Activated naive CD4-positive, alpha-beta T cell treated with Interleukin-2 at 50 U/mL for 16 hours (primary cell): ENCODE measurements around the gene KRTAP2-1.
"Not testable (repeated sequence)": the region's sequence is repeated elsewhere in the genome, so short reads cannot be mapped to it uniquely, and the experiment has no call there.

ENCODE experiments used
- DNase-seq: peaks from one replicate; pipeline ENCODE4 v3.0.0-alpha.2; 2020

The KRTAP2-1 gene, protein sequence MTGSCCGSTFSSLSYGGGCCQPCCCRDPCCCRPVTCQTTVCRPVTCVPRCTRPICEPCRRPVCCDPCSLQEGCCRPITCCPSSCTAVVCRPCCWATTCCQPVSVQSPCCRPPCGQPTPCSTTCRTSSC

DNA sequence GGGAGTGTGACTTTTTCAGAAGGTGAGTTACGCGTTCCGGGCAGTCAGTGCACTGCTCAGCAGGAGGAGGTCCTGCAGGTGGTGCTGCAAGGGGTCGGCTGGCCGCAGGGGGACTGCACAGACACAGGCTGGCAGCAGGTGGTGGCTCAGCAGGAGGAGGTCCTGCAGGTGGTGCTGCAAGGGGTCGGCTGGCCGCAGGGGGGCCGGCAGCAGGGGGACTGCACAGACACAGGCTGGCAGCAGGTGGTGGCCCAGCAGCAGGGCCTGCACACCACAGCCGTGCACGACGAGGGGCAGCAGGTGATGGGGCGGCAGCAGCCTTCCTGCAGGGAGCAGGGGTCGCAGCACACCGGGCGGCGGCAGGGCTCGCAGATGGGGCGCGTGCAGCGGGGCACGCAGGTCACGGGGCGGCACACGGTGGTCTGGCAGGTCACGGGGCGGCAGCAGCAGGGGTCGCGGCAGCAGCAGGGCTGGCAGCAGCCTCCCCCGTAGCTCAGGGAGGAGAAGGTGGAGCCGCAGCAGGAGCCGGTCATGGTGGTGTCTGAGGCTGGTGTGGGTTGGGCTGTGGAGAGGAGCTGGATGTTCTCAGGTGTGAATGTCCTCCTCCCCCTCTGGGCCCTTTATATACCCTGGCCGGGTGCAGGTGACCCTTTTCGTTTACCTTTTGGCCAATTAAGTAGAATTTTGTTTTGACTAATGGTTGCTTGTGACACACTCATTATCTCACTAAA, at the start of gene KRTAP2-1:
KRTAP2-1 (minus strand) TSS at position 582 of the 731 bp plus-strand sequence; CDS start at position 533, 49 bp downstream.
- not testable (repeated sequence) for DNase-seq

DNA sequence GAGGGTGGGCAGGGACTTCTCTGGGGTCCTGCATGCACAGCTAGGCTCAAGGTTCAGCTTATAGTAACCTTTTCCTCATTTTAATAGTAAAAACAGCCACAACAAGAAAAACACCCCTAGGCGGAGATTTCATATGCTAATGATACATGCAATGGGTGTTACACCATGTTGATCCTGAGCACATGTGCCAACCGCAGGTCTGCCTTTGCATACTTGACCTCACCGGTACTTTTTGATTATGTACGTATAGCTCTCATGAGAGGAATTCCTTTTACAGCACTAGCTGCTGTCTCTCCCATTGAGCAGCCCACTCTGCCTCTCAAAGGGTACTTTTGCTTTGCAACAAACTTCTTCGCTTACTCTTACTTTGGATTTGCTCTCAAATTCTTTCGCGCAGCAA, 48.9 kb upstream of the KRTAP2-1 start:
- no peak for DNase-seq

DNA sequence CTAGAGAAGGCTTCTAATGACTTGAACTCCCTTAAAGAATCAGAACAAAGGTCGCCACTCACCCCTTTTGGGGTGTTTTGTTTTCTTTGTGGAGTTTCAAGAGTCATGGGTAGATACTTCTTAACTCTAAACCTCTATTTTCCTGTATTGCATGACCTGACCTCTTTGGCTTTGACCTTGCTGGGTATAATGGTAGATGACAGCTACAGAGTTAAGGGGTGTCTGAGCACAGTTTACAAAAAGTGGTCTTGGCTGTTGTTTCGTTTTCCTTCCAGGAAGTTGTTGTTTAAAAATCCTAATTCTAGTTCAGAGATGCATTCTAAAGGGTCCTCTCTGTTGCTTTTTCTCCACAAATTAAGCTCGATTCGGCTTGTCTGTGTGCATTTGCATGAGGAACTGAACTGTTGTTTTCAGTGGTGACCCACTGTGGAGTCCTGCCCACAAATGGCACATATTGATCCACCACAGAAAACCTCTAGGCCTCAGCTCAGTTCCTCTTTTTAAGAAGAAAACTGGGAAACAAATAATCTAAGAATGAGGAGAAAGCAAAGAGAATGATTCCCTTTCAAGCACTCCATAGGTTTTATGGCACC, 41.7 kb upstream of the KRTAP2-1 start:
- not testable (repeated sequence) for DNase-seq

DNA sequence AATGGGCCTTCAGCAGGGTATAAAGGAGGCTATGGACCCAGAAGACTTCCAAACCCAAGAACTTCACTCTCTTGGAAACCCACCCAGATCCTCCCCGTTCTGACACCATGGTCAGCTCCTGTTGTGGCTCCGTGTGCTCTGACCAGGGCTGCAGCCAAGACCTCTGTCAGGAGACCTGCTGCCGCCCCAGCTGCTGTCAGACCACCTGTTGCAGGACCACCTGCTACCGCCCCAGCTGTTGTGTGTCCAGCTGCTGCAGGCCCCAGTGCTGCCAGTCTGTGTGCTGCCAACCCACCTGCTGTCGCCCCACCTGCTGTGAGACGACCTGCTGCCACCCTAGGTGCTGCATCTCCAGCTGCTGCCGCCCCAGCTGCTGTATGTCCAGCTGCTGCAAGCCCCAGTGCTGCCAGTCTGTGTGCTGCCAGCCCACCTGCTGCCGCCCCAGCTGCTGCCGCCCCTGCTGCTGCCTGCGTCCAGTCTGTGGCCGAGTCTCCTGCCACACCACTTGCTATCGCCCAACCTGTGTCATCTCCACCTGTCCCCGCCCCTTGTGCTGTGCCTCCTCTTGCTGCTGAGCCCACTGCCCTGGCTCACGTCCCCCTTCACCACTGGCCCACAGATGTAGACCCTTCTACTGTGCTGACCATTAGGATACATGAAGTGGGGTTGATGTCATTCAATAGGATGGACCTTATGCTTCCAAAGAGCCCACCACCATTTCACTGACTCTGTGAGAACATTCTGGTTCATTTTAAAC, 37.2 kb upstream of the KRTAP2-1 start, which contains the start of gene KRTAP4-7:
KRTAP4-7 (plus strand) TSS at position 51 of the 757 bp plus-strand sequence; CDS start at position 108, 57 bp downstream.
- DNase-seq, result not testable (repeated sequence)

DNA sequence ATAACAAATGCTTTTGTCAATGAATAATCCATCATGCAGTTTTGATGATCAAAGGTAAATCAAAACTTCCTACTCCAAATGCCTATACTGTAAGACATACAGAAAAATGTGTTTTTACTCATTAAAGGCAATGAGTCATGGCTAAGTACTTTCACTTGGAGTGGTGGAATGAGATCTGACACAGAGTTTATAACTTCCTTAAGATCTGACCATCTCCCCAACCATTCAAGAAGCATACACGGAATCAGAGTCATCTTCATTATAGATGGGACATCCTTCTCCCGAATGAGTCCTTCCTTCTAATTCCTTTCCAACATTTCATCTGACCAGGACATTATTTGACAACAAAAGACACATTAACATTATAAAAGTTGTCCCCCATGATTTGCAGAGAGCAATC, 36.3 kb upstream of the KRTAP2-1 start:
- not testable (repeated sequence) for DNase-seq

DNA sequence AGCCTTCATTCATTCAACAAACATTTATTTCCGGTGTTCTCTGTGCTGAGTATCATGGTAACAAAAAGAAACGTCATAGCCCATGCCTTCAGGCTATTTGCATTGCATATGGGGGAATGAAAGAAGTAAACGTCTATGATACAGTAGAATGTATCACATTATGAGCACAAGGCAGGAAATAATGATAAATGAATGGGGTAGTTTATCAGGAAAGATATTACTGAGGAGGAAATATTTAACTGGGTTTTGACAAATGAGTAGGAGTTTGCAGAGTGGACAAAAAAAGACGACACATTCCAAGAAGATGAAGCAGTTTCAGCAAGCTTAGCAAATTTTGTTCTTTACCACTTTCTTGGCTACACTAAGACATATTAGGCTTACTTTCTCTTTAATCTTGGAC, 35.5 kb upstream of the KRTAP2-1 start:
- DNase-seq, result no peak

DNA sequence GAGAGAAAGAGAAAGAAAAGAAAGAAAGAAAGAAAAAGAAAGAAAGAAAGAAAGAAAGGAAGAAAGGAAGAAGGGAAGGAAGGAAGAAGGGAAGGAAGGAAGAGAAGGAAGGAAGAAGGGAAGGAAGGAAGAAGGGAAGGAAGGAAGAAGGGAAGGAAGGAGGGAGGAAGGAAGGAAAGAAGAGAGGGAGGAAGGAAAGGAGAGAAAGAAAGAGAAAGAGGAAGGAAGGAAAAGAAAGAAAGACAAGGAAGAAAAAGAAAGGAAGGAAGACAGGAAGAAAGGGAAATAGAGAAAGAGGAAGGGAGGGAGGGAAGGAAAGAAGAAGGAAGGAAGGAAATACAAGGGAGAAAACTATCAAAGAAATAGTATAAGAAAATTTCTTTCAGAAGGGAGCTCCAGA, 29.7 kb upstream of the KRTAP2-1 start:
- no peak for DNase-seq

DNA sequence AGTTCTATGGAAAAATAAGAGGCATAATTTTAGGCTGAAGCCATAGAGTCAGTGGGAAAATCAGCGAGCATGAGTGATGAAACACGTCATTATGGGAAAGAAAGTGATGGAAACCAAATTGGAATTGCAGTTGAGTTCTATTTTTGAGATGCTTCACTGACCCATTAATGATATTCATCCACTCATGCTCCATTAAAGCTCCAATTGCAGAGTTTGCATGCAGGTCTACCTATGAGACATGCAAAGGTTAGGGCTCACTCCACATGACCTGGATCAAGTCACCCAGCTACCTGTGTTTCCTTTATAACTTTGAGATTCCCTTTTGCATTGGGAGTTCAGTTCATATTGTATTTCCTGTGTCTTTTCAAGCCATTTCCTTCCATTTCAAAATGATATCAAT, 26.6 kb upstream of the KRTAP2-1 start:
- DNase-seq, result no peak

DNA sequence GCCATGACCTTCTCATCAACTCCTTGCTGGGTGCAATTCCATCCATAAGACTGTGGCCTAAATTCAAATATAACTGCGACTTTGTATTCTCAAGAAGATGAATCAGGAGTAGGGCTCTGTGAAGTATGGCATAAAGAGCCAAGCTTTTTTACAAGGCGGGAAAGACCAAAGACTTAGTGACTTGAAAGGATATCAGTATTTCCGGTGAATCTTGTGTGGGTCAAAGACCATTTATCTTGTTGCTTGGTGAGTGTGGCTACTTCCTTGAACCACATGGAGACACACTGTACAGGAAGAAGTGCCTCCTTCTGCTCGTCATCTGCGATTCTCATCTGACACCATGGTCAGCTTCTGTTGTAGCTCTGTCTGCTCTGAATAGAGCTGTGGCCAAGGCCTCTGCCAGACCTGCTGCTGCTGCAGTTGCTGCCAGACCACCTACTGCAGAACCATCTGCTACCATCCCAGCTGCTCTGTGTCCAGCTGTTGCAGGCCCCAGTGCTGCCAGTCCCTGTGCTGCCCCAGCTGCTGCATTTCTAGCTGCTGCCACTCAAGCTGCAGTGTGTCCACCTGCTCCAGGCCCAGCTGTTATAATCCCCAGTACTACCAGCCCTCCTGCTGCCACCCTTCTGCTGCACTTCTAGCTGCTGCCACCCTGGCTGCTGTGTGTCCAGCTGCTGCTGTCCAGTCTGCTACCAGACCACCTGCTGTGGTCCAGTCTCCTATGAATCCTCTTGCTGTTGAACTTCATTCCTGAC, 24.7 kb upstream of the KRTAP2-1 start:
- no peak for DNase-seq

DNA sequence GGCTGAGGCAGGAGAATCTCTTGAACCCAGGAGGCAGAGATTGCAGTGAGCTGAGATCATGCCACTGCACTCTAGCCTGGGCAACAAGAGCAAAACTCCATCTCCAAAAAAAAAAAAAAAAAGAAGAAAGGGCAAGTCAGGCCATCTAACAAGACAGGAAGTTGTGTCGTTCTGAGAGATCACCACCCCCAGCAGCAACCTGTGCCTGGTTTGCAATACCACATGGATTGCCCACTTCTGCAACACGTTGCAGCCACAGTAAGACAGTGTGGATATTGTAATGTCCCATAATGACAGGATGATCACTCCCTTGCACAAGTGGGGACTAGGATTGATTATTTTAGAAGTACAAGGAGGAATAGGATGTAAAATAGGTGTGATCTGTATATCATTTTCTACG, 21.9 kb upstream of the KRTAP2-1 start:
- no peak for DNase-seq

DNA sequence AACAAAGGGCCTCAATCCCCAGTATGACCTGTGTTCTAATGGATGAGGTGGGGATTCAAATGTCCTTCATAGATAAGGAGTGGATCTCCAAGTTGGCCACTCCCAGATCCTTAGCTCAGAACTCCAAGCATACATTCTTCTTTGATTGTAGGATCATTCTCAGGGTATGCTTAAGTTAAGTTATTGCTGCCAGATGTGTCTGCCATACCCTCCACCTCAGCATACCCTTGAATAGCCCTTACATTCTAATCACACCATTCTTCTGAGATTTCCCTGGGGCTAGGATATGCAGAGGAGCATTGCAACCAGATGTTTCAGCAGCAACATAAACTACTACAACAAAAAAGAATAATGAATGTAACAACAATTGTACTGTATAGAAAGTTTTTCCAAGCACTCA, 20.2 kb upstream of the KRTAP2-1 start:
- DNase-seq, result no peak

DNA sequence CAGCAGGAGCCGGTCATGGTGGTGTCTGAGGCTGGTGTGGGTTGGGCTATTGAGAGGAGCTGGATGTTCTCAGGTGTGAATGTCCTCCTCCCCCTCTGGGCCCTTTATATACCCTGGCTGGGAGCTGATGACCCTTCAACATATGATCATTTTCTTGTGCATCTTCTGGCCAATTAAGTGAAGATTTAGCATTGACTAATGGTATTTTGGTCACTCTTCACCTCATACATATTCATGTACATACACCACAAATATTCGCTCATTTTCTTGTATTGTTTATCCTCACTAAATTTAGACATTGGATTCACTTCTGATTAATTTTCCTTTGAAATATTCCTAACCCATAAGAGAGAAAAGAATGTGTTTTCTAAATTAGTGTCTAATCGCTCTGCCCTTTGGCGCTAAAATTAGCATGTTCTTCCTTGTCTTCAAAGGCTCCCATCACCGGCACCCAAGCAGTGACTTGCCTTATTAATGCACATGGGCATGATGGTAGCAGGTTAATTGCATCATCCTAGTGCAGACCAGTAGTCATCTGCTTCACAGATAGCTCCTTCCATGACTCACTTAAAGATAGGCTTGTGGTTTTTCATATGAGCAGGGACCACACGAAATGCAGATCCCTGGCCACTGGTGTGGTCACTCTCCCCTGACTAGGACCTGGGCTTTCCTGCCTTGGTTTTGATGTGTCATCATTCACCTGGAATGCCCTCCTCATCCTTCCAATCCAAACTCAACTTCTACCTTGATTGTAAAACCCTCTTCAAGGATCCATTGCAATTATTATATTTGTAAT, 18.9 kb upstream of the KRTAP2-1 start, which contains the start of gene KRTAP2-4:
KRTAP2-4 (minus strand) TSS at position 51 of the 796 bp plus-strand sequence; CDS start at position 17, 34 bp downstream.
- no peak for DNase-seq

DNA sequence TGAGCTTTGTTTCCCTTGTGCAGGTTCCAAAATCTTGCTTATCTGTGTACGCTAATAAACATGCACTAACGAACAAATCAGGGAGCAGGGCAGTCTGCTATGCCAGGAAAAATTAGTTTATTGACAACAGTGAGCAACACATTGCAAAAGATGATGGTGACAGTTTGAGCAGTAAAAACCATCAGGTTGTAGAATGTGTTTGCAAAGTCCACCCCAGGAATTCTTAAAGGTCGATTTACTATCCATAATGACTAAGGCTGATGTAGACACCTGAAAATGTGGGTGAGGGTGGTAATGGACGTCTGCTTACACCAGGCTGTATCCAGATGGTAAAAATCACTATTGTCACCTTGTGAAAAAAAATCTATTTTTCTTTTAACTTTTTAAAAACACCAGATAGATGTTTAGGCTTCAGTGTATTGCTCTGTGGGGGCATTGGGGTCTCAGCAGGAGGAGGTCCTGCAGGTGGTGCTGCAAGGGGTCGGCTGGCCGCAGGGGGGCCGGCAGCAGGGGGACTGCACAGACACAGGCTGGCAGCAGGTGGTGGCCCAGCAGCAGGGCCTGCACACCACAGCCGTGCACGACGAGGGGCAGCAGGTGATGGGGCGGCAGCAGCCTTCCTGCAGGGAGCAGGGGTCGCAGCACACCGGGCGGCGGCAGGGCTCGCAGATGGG, 18.0 kb upstream of the KRTAP2-1 start:
- DNase-seq, result not testable (repeated sequence)

DNA sequence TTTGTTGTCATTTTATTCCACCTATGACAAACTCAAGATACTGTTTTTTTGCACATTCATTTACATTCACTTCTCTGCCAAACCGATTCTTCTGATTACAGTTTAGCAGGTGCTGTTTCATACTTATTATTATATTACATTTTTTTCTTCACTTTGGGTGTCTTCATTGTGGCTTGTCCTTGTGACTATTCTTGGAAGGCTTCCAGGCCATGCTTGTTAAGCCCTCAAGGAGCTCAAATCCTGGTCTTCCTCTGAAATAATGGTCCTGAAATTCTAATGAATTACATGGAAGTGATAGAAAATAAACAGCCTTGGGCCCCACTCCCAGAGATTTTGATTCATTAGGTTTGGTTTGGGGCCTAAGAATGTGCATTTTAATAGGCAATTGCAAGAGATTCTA, 17.2 kb upstream of the KRTAP2-1 start:
- no peak for DNase-seq

DNA sequence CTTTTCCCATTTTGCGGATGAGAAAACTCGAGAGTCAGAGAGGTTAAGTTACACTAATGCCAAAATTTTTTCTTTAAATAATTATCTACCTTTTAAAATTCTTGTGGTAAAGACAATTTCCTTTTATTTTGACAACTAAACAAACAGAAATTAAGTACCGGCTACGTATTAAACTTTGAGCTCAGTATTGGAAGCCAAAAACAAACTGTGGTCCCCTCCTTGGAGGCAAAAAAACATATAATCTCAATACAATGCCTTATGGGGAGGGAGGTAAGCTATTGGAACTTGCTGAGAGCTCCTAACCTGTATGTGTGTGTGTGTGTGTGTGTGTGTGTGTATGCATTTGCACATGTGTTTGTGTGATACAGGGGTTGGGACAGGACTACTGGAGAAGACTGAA, 16.3 kb upstream of the KRTAP2-1 start:
- no peak for DNase-seq

DNA sequence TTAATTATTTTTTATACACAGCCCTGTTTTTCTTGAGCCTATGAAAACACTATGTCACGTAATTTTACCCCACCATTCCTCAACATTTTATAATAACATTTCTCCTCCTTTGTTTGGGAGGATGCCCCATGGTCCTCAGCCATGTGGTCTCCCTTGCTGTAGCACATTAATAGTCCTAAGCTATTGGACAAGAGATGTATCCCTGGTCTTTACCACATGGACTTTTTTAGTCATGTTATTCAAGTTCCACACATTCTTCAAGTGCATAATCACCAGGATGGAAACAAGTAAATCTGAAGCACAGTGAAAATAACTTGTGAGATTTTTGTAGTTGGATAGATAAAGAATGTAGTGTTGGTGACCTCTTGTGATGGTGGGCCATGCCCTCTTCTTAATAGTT, 14.8 kb upstream of the KRTAP2-1 start:
- no peak for DNase-seq

DNA sequence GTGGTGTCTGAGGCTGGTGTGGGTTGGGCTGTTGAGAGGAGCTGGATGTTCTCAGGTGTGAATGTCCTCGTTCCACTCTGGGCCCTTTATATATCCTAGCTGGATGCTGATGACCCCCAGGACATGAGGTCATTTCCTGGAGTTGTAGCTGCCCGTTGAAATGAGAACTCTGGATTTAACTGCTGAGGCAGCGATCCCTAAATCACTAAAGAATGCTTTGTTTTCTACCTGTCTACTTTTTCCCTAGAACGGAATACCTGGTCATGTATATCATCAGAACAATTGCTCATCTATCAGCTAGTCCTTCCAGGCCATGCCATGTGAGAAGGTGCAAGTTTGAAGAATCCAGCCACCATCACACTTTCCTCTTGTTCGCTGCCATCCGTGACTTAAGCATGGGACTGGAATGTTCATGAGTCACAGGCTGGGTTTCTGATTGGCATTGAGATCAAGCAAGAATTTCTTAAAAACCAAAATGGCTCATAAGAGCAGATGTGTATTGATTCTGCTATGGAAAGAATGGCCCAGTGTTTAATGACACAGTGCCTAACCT, 13.0 kb upstream of the KRTAP2-1 start, which contains the start of gene KRTAP2-3:
KRTAP2-3 (minus strand) TSS at position 63 of the 553 bp plus-strand sequence. CDS start 64 bp downstream, outside the sequence.
- DNase-seq, result no peak

DNA sequence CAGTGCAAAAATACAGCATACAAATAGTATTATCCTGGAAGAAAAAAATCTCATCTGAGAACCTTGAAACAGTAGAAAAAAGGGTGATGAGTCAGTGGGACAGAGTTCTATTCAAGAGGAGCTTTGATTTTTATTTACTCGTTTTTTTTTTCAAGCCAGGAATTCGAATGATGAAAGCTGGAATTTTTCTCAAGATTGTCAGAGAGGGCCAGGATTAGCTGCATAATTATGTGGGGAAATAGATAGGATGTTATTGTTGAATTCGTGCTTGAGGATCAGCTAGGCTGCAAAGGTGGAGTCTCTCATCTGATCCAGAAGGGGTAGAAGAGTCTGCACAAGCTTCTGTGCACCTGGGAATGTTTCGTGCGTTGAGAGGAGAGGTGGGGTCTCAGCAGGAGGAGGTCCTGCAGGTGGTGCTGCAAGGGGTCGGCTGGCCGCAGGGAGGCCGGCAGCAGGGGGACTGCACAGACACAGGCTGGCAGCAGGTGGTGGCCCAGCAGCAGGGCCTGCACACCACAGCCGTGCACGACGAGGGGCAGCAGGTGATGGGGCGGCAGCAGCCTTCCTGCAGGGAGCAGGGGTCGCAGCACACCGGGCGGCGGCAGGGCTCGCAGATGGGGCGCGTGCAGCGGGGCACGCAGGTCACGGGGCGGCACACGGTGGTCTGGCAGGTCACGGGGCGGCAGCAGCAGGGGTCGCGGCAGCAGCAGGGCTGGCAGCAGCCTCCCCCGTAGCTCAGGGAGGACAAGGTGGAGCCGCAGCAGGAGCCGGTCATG, 12.3 kb upstream of the KRTAP2-1 start:
- DNase-seq, result not testable (repeated sequence)

DNA sequence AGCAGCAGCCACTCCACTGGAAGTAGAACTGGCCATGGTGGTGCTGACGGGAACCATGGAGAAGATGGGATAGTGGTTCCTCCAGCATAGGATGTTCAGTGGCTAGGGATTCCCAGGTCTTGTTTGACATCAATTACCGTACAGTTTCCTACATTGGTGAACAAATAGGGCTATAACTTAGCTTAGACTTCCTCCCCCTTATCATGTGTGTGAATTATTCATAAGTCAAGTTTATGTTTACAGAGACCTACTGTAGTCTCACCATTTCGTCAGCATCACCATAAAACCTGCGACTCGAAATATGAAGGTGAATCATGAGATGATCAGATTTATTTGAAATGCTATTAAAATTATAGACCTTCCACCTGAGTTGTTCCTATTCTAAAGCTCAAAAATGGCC, 11.6 kb upstream of the KRTAP2-1 start:
- DNase-seq, result no peak

DNA sequence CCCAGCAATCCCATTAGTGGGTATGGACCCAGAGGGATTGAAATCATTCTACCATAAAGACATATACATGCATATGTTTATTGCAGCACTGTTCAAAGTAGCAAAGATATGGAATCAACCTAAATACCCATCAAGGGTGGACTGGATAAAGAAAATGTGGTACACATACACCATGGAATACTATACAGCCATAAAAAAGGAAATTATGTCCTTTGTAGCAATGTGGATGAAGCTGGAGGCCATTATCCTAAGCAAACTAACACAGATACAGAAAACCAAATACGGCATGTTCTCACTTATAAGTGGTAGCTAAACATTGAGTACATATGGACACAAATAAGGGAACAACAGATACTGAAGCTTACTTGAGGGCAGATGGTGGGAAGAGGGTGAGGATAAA, 10.4 kb upstream of the KRTAP2-1 start:
- no peak for DNase-seq
